Peyer's patch (tissue), 4 donors: ENCODE data around the gene NOC3L. TPM values are rescaled to one million over a fixed set of nuclear protein-coding genes. Genes with fewer than 3 reads are reported as not detected.

Source experiments
- DNase-seq, 3 donors: peaks; one replicate each; pipeline ENCODE4 v3.0.0-alpha.2; 2017 to 2019
- H3K27ac ChIP-seq, 4 donors: fragments of 200-600 bp; sonication (generic); one replicate each; pipeline ENCODE4 v1.5.1; 2016 to 2019
- H3K27me3 ChIP-seq, 2 donors: fragments of 200-600 bp; sonication (generic); one replicate each; pipeline ENCODE4 v1.5.1; 2019
- H3K36me3 ChIP-seq, 3 donors: fragments of 200-600 bp; sonication (generic); one replicate each; pipeline ENCODE4 v1.5.1; 2016 to 2019
- H3K4me1 ChIP-seq, 4 donors: fragments of 200-600 bp; sonication (generic); one replicate each; pipeline ENCODE4 v1.5.1; 2016 to 2019
- H3K4me3 ChIP-seq, 4 donors: fragments of 200-600 bp; sonication (generic); 1 replicate in 3 of 4; 2 replicates in 1 of 4; pipeline ENCODE4 v1.5.1; 2016 to 2019; ENCODE audit warnings: mild to moderate bottlenecking in 1 of 4
- H3K9me3 ChIP-seq, 4 donors: fragments of 200-600 bp; sonication (generic); one replicate each; pipeline ENCODE4 v1.5.1; 2016 to 2019; ENCODE audit warnings: mild to moderate bottlenecking in 1 of 4
- CTCF ChIP-seq, 6 experiments: fragments of 450-650 bp in 4 of 6; fragments of 200-600 bp in 2 of 6; sonication (generic) in 1 of 6; IDR thresholded peaks; one replicate each; pipeline ENCODE4 v1.5.1; 2017 to 2019; ENCODE audit warnings: antibody characterized with exemption in 6 of 6, mild to moderate bottlenecking in 3 of 6, moderate library complexity in 1 of 6
- POLR2A ChIP-seq, 2 donors: fragments of 450-650 bp; IDR thresholded peaks; one replicate each; pipeline ENCODE4 v1.5.1; 2017; ENCODE audit warnings: antibody characterized with exemption in 2 of 2, mild to moderate bottlenecking in 2 of 2, moderate library complexity in 2 of 2
- total RNA-seq, 4 donors: library from RNA; depleted of rRNA; stranded (reverse); fragments of >200 nt; gene quantifications; one replicate each; pipeline ENCODE4 v1.1.0, GENCODE V29; 2016

Gene NOC3L
- total RNA-seq, 4 donors from 2014 or later: 6.1 to 23.1 (median 9.2) TPM

GRCh38 chr10:94327649-94328048, 35.1 kb downstream of the NOC3L start:
- H3K27ac ChIP-seq: peak overlapping the region in 1 of 4 donors; percentile 11
- no peaks in the 10 kb centered on the region for H3K9me3 ChIP-seq
- H3K4me1 ChIP-seq: no peaks in the 10 kb centered on the region
- no peak for DNase-seq
- H3K4me3 ChIP-seq: no peak overlapping the region
- H3K36me3 ChIP-seq: peaks cover 0 to 56% (median 0%) of the 10 kb centered on the region in 3 donors
- no peaks in the 10 kb centered on the region for H3K27me3 ChIP-seq
- TF ChIP-seq CTCF (IDR thresholded peaks at IDR 0.05) (no peak), POLR2A (IDR thresholded peaks at IDR 0.05) (no peak)

- H3K36me3 ChIP-seq: peaks cover 0 to 54% (median 0%) of the 10 kb centered on the region in 3 donors
- no peak overlapping the region for H3K4me3 ChIP-seq
- no peak for TF ChIP-seq POLR2A (IDR thresholded peaks at IDR 0.05)
- no peak for TF ChIP-seq CTCF (IDR thresholded peaks at IDR 0.05)
- no peaks in the 10 kb centered on the region for H3K9me3 ChIP-seq
- DNase-seq: no peak
- no peak overlapping the region for H3K27ac ChIP-seq
- no peaks in the 10 kb centered on the region for H3K4me1 ChIP-seq
- no peaks in the 10 kb centered on the region for H3K27me3 ChIP-seq
Measured at GRCh38 chr10:94324609-94325233, 38.0 kb downstream of the NOC3L start.

DNA sequence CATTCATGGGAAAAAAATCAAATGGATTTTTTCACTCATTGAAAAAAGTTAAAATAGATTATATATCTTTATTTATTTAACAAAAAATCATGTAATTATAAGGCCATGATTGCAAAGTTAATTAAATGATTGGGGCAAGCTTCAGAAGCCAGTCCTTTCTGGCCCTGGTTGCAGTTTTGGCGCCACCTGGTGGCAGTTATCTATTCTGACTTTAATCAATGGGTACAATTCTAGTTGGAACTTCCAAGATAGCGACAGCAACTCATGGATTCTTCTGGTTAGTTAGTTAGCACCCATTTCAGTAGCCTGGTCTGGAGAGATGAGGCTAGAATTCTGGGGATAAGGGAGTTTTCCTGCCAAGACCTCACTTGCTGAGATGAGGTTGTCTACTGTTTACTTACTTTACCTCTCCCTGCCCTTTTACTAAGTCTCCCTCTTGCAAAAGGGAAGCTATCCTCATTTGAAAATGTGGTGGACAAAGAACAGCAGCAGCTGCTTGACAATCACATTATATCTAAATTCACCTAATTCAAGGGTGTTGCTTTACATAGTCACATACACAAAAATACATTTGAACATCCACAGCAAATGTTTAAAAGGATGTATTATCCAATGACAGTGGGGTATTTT, 42.3 kb downstream of the NOC3L start:
- no peak overlapping the region for H3K27ac ChIP-seq
- H3K9me3 ChIP-seq: no peaks in the 10 kb centered on the region
- TF ChIP-seq POLR2A (IDR thresholded peaks at IDR 0.05): no peak
- TF ChIP-seq CTCF (IDR thresholded peaks at IDR 0.05): peak; percentile 53 to 92 (median 76)
- peaks cover 0 to 33% (median 0%) of the 10 kb centered on the region in 3 donors for H3K36me3 ChIP-seq
- no peaks in the 10 kb centered on the region for H3K4me1 ChIP-seq
- no peaks in the 10 kb centered on the region for H3K27me3 ChIP-seq
- DNase-seq: peak; percentile 66 to 89 (median 68)
- H3K4me3 ChIP-seq: no peak overlapping the region

- H3K4me3 ChIP-seq: no peak overlapping the region
- DNase-seq: no peak
- no peaks in the 10 kb centered on the region for H3K4me1 ChIP-seq
- no peak overlapping the region for H3K27ac ChIP-seq
- TF ChIP-seq CTCF (IDR thresholded peaks at IDR 0.05) (no peak), POLR2A (IDR thresholded peaks at IDR 0.05) (no peak)
- no peaks in the 10 kb centered on the region for H3K36me3 ChIP-seq
- H3K27me3 ChIP-seq: no peaks in the 10 kb centered on the region
- no peaks in the 10 kb centered on the region for H3K9me3 ChIP-seq
Measured at GRCh38 chr10:94316560-94316959, 46.2 kb downstream of the NOC3L start.

- Histone ChIP-seq H3K36me3 (no peaks in the 10 kb centered on the region), H3K4me3 (no peak overlapping the region), H3K27me3 (no peaks in the 10 kb centered on the region), H3K27ac (no peak overlapping the region), H3K4me1 (no peaks in the 10 kb centered on the region), H3K9me3 (no peaks in the 10 kb centered on the region)
- no peak for DNase-seq
- TF ChIP-seq CTCF (IDR thresholded peaks at IDR 0.05) (no peak), POLR2A (IDR thresholded peaks at IDR 0.05) (no peak)
Measured at GRCh38 chr10:94315975-94316464, 46.7 kb downstream of the NOC3L start.
